ENCODE data around the gene STARD8. TPM values are rescaled to one million over a fixed set of nuclear protein-coding genes. Genes with fewer than 3 reads are reported as not detected.

Gene STARD8
- total RNA-seq, 1 experiment from 2014 or later, result 0.11 TPM

GRCh38 chrX:68634649-68635227 lies 12.7 kb upstream of the STARD8 start:
- CTCF ChIA-PET, result no interaction called here
- intact Hi-C loops (cut with micrococcal nuclease; ENCODE audit: unreplicated experiment), result no loop called here
- Histone ChIP-seq H3K27me3 (replicated peaks; ENCODE audit: insufficient read depth, low read depth, low read length, poor library complexity) (no peaks in the 10 kb centered on the region), H3K4me3 (ENCODE audit: low read depth, low read length, poor library complexity, severe bottlenecking) (no peak overlapping the region), H3K36me3 (ENCODE audit: insufficient read depth, low read length, poor library complexity, severe bottlenecking) (no peaks in the 10 kb centered on the region), H3K27ac (ENCODE audit: low read depth, low read length, poor library complexity, severe bottlenecking) (no peak overlapping the region), H3K9me3 (ENCODE audit: low read depth, low read length, poor library complexity, severe bottlenecking) (no peaks in the 10 kb centered on the region), H3K4me1 (ENCODE audit: insufficient read depth, low read length, poor library complexity, severe bottlenecking) (no peaks in the 10 kb centered on the region)
- POLR2A ChIA-PET (ENCODE audit: low non-redundant PET), result no interaction called here
- no peak for DNase-seq (ENCODE audit: low spot score)
- no TSS peak for BruUV-seq (replicated peaks)
- TF ChIP-seq EZH2 (IDR thresholded peaks at IDR 0.05; ENCODE audit: borderline replicate concordance, low read depth, low read length, poor library complexity, severe bottlenecking) (no peak), CTCF (conservative IDR thresholded peaks at IDR 0.05; ENCODE audit: low read depth, low read length) (no peak)

GRCh38 chrX:68640661-68641060 lies 6.8 kb upstream of the STARD8 start:
- intact Hi-C loops (cut with micrococcal nuclease; ENCODE audit: unreplicated experiment), result no loop called here

GRCh38 chrX:68644861-68645260 lies 2.6 kb upstream of the STARD8 start:
- Histone ChIP-seq H3K4me3 (ENCODE audit: low read depth, low read length, poor library complexity, severe bottlenecking) (no peak overlapping the region), H3K36me3 (ENCODE audit: insufficient read depth, low read length, poor library complexity, severe bottlenecking) (no peaks in the 10 kb centered on the region), H3K4me1 (ENCODE audit: insufficient read depth, low read length, poor library complexity, severe bottlenecking) (no peaks in the 10 kb centered on the region), H3K27me3 (replicated peaks; ENCODE audit: insufficient read depth, low read depth, low read length, poor library complexity) (no peaks in the 10 kb centered on the region), H3K27ac (ENCODE audit: low read depth, low read length, poor library complexity, severe bottlenecking) (no peak overlapping the region), H3K9me3 (ENCODE audit: low read depth, low read length, poor library complexity, severe bottlenecking) (no peaks in the 10 kb centered on the region)
- no TSS peak for BruUV-seq (replicated peaks)
- ChIA-PET CTCF (no interaction called here), POLR2A (ENCODE audit: low non-redundant PET) (no interaction called here)
- no peak for DNase-seq (ENCODE audit: low spot score)
- intact Hi-C loops (cut with micrococcal nuclease; ENCODE audit: unreplicated experiment), result no loop called here
- no peak for TF ChIP-seq CTCF (conservative IDR thresholded peaks at IDR 0.05; ENCODE audit: low read depth, low read length)
- no peak for TF ChIP-seq EZH2 (IDR thresholded peaks at IDR 0.05; ENCODE audit: borderline replicate concordance, low read depth, low read length, poor library complexity, severe bottlenecking)

More at GRCh38 chrX:68640661-68641060, 6.8 kb upstream of the STARD8 start:
- Histone ChIP-seq H3K9me3 (ENCODE audit: low read depth, low read length, poor library complexity, severe bottlenecking) (no peaks in the 10 kb centered on the region), H3K27ac (ENCODE audit: low read depth, low read length, poor library complexity, severe bottlenecking) (no peak overlapping the region), H3K4me1 (ENCODE audit: insufficient read depth, low read length, poor library complexity, severe bottlenecking) (no peaks in the 10 kb centered on the region), H3K27me3 (replicated peaks; ENCODE audit: insufficient read depth, low read depth, low read length, poor library complexity) (no peaks in the 10 kb centered on the region), H3K36me3 (ENCODE audit: insufficient read depth, low read length, poor library complexity, severe bottlenecking) (no peaks in the 10 kb centered on the region), H3K4me3 (ENCODE audit: low read depth, low read length, poor library complexity, severe bottlenecking) (no peak overlapping the region)
- TF ChIP-seq EZH2 (IDR thresholded peaks at IDR 0.05; ENCODE audit: borderline replicate concordance, low read depth, low read length, poor library complexity, severe bottlenecking) (no peak), CTCF (conservative IDR thresholded peaks at IDR 0.05; ENCODE audit: low read depth, low read length) (no peak)
- POLR2A ChIA-PET (ENCODE audit: low non-redundant PET), result no interaction called here
- no TSS peak for BruUV-seq (replicated peaks)
- DNase-seq (ENCODE audit: low spot score), result no peak
- CTCF ChIA-PET, result no interaction called here
